ENCODE results near the gene MYT1. TPM values are rescaled to one million over a fixed set of nuclear protein-coding genes. Genes with fewer than 3 reads are reported as not detected.

Gene MYT1
- total RNA-seq, 1 donor from 2014 or later = 0.74 TPM

DNA sequence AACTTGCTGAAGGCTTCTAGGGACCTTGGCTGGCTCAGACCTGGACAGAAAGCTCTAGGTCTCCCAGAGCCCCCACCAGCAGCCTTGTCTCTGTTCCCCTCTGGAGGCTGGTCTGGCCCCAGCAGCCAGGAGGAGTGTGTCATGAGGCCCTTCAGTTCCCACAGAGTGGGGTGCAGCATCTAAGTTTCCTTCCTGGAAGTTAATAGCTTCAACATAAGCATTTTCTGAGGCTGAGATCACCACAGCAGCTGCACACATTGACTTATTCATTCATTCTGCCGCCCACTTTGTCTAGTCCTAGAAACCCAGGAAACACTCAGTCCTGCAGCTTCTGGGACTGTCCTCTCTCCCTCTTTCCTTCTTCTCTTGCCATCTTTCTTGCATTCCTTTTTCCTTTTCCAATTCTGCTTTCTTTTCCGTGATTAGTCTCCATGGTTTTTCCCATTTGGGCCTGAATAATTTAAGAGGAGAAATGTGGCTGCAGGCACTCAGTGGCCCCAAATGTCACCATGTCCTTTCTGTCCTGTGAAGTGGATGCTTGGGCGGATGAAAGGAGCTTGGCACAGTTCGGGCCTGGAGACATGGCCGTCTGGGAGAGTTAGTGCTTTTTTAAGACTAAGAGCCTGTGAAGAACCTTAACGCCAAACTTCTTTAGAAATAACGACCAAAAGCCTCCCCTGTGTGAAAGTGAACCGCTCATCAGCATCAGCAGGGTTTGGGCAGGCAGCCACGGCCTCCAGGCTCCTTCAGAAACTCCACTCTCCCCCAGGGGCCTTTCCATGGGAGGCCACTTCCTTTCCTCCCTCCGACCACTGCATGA, 60.3 kb downstream of the MYT1 start:
- TF ChIP-seq, protein P1, sequence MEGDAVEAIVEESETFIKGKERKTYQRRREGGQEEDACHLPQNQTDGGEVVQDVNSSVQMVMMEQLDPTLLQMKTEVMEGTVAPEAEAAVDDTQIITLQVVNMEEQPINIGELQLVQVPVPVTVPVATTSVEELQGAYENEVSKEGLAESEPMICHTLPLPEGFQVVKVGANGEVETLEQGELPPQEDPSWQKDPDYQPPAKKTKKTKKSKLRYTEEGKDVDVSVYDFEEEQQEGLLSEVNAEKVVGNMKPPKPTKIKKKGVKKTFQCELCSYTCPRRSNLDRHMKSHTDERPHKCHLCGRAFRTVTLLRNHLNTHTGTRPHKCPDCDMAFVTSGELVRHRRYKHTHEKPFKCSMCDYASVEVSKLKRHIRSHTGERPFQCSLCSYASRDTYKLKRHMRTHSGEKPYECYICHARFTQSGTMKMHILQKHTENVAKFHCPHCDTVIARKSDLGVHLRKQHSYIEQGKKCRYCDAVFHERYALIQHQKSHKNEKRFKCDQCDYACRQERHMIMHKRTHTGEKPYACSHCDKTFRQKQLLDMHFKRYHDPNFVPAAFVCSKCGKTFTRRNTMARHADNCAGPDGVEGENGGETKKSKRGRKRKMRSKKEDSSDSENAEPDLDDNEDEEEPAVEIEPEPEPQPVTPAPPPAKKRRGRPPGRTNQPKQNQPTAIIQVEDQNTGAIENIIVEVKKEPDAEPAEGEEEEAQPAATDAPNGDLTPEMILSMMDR (IDR thresholded peaks at IDR 0.05; ENCODE audit: unreplicated experiment) = no peak
- Mint-ChIP-seq H3K4me3 (ENCODE audit: unreplicated experiment) (no peak overlapping the region), H3K27ac (ENCODE audit: unreplicated experiment) (peak overlapping the region; percentile 9), H3K4me1 (ENCODE audit: unreplicated experiment) (peaks cover 22% of the 10 kb centered on the region), H3K27me3 (ENCODE audit: unreplicated experiment) (peaks cover 8% of the 10 kb centered on the region), H3K9me3 (ENCODE audit: unreplicated experiment) (no peaks in the 10 kb centered on the region), H3K36me3 (ENCODE audit: low read depth, unreplicated experiment) (no peaks in the 10 kb centered on the region)
- DNase-seq (ENCODE audit: low spot score) = no peak

DNA sequence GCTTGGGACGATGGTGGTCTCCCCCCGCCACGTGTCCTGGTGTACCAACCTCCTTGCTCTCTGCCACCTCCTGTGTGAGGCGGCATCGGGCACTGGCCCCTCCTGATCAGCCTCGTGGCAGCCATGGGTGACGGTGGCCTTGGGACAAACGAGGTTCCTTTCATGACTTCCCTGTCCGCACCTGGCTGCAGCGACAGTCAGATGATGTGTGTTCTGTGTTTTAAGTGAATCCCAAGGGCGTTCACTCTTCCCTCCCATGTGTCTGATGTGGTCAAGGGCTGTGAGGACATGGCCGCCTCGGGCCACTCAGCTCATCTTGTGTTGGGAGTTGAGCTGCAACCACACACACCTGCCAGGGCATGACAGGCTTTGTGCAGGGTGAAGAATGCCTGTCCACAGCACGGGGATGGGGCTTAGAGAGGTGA, 60.9 kb downstream of the MYT1 start:
- TF ChIP-seq, protein P1 (IDR thresholded peaks at IDR 0.05; ENCODE audit: unreplicated experiment) = no peak
- Mint-ChIP-seq H3K27me3 (ENCODE audit: unreplicated experiment) (peaks cover 8% of the 10 kb centered on the region), H3K27ac (ENCODE audit: unreplicated experiment) (no peak overlapping the region), H3K36me3 (ENCODE audit: low read depth, unreplicated experiment) (no peaks in the 10 kb centered on the region), H3K4me1 (ENCODE audit: unreplicated experiment) (peaks cover 22% of the 10 kb centered on the region), H3K9me3 (ENCODE audit: unreplicated experiment) (no peaks in the 10 kb centered on the region), H3K4me3 (ENCODE audit: unreplicated experiment) (no peak overlapping the region)
- DNase-seq (ENCODE audit: low spot score) = no peak

DNA sequence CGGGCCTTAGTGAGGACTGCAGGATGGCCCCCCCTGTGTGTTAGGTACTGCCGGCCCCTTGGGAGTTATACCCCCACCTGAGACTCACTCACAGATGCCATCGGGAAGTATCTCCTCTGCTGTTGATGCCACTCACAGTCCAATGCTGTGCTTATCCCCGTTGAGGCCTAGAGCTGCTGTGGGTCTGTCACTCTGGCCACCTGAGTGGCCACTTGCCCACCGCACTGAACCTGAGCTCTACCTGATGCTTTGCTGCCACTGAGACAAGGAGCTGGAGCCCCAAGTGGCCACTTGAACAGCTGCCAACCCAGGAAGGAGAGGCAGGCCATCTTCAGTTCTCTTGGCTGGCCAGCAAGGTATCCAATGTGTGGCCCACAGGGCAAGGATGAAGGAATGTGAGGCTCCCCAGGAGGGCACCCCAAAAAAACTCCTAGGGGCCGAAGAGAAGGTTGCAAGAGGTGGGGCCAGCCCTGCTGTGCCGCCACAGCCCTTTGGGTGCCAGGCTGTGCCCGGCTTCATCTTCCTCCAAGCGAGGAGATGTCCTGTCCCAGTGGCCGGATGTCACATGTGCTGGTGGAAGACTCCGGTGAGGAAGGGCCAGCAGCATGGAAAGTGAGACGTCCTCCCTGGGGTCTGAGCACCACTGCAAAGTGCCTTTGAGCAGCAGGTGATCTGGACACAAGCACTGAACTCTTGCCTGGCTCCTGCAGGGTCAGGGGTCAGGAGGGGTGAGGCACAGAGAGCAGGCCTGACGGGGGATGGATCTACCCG, 61.8 kb downstream of the MYT1 start:
- Mint-ChIP-seq H3K4me3 (ENCODE audit: unreplicated experiment) (no peak overlapping the region), H3K9me3 (ENCODE audit: unreplicated experiment) (no peaks in the 10 kb centered on the region), H3K36me3 (ENCODE audit: low read depth, unreplicated experiment) (no peaks in the 10 kb centered on the region), H3K27ac (ENCODE audit: unreplicated experiment) (no peak overlapping the region), H3K4me1 (ENCODE audit: unreplicated experiment) (peaks cover 22% of the 10 kb centered on the region), H3K27me3 (ENCODE audit: unreplicated experiment) (peaks cover 10% of the 10 kb centered on the region)
- DNase-seq (ENCODE audit: low spot score) = no peak
- TF ChIP-seq, protein P1 (IDR thresholded peaks at IDR 0.05; ENCODE audit: unreplicated experiment) = no peak

DNA sequence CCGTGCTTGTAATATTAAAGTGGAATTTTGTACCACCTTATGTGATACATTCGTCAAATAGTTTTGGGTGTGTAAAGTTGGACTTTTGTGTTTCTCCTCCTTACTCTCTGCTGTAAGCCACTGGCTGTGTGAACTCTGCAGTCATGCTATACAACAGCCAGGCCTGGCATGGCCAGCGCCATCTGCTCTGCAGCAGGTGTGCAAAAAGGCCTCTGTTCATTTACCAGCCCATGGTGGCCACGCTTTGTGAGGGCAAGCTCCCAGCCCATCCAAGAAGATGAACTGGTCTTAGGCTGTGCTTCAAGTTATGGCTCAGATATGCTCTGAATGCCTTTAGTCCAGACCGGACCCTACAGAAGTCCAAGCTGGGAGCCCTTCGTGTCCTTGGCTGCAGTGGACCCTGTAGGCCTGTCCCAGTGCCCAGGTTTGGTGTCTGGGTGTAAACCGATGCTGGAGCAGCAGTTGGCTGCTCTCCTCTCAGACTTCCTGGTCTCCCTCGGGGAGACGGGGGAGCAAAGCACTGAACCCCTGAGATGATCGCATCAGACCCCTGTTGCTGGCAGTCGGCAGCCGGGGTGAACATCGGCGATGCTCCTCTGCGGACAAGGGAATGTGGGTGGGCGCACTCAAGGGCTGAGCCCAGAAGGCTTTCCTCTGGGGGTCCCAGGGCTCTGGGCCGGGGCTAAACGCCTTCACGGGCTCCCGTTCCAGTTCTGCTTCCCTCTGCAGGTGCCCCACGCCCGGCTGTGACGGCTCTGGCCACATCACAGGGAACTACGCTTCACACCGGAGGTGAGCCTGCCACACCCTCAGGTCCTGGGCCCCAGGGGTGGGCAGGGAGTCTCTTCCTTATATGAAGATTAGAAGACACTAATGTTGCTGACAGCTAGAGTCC, 62.7 kb downstream of the MYT1 start:
- DNase-seq (ENCODE audit: low spot score) = no peak
- Mint-ChIP-seq H3K9me3 (ENCODE audit: unreplicated experiment) (no peaks in the 10 kb centered on the region), H3K4me1 (ENCODE audit: unreplicated experiment) (peaks cover 18% of the 10 kb centered on the region), H3K27ac (ENCODE audit: unreplicated experiment) (no peak overlapping the region), H3K27me3 (ENCODE audit: unreplicated experiment) (peaks cover 10% of the 10 kb centered on the region), H3K4me3 (ENCODE audit: unreplicated experiment) (no peak overlapping the region), H3K36me3 (ENCODE audit: low read depth, unreplicated experiment) (no peaks in the 10 kb centered on the region)
- TF ChIP-seq, protein P1 (IDR thresholded peaks at IDR 0.05; ENCODE audit: unreplicated experiment) = no peak

Data from endothelial cell (in vitro differentiated cells).